Stimulated activated CD8-positive, alpha-beta memory T cell treated with anti-CD3 and anti-CD28 coated beads, Interleukin-12 subunit alpha, Interleukin-12 subunit beta, amount 100 ng/mL, for 1 hour (primary cell): ENCODE results near the gene TANGO6.

Experiments
- DNase-seq: peaks from one replicate; pipeline ENCODE4 v3.0.0-alpha.2; 2020; ENCODE audit warnings: low read depth

TANGO6 gene

DNA sequence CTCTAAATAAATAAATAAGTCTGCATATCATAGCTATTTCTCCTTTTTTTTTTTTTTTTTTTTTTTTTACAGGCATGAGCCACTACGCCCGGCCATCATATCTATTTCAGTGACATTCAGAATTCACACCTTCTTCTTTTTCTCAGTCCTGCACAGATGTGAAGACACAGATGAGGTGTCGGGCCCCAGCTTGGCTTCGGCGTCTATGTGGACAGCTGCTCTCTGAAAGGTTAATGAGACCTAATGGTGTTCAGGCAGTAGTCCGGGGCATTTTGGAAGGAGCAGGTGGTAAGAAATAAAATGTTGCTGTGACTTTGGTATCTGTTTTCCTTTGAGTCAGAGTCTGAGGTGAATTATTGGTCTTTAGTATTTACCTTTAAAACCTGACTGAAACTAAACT is 23.6 kb downstream of the TANGO6 start:
- DNase-seq, result no peak

DNA sequence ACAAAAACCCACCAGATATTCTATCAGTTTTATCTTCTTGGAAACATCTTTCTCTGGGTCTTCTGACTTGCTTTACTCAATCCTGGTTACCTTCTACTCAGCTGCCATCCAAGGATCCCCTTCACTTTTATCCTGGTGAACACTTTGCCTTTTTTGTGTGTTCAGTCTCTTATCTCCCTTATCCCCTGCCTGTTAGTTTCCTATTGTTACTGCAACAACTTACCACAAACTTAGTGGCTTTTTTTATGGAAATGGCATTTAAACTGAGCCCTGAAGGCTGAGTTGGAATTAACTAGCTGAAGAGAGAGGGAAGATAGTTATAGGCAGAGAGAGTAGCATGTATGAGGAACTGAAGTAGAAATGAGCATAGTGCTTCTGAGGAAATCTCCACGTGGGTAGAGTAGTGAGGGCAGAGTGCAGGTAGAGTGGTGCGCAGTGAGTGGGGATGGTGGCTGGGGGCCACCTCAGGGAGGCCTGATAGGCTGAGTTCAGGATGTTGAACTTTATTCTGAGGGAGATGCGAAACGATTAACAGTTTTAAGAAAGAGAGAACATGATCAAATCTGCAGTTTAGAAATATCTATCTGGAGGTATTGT is 26.3 kb downstream of the TANGO6 start:
- no peak for DNase-seq

DNA sequence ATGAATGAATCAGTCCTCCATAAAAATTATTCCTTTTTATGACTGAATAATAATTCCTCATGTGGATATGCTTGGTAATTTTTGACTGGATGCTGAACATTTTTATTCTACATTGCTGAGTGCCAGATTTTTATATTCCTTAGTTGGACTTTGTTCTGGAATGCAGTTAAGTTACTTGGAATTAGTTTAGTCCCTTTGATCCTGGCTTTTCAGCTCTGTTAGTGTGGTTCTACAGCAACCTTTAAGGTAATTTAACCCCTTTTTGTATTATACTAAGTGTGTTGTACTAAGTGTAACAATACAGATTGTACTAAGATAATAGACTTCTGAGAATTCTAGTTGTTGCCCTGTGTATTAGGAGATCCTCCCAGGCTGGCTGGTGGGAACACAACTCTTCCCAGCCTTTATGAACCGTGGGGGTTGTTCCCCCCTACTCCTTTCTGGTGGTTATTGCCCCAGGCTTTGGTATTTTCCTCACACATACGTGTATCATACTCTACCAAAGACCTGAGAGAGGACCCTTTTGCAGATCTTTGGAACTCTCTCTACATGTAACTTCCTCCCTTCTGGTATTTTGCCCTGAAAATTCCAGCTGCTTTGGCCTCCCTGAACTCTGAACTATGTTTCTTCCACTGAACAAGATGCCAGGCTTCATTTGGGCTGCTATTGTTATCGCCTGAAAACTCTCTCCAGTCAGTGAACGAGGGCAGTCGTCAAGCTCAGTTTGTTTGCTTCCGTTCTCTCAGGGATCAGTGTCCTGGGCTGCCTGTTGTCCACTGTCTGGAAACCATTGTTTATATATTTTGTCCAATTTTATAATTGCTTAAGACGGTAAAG is 30.5 kb downstream of the TANGO6 start:
- DNase-seq, result no peak

- no peak for DNase-seq
Measured at GRCh38 chr16:68875871-68876270, 32.5 kb downstream of the TANGO6 start.

DNA sequence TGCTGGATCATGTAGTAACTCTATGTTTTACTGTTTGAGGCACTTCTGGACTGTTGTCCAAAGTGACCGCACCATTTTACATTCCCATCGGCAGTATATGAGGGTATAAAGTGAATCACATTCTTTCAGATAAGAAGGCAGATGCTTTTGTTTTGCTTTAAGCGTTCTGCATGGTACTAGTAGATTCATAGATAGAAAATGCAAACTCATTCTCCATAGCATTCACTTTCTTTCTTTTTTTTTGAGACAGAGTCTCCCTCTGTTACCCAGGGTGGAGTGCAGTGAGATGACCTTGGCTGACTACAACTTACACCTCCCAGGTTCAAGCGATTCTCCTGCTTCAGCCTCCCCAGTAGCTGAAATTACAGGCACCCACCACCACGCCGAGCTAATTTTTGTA is 40.4 kb downstream of the TANGO6 start:
- DNase-seq, result no peak

DNA sequence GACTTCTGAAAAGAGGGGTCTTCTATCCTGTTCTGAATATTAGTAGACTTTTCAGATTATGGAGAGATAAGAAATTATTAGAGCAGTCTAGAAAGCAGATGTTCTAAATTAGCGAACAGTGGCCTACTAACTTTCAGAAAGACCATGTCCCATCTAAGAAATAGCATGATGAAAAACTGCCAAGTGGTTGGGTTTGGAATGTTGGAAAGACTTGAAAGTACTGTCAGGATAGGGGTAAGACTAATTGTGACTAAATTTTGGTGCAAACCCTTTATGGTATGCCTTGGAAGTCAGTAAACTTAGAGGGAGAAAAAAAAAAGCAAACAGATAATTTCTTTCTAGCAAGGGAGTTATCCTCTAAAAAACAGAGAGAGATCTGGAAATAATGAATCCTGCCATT is 41.1 kb downstream of the TANGO6 start:
- no peak for DNase-seq

DNA sequence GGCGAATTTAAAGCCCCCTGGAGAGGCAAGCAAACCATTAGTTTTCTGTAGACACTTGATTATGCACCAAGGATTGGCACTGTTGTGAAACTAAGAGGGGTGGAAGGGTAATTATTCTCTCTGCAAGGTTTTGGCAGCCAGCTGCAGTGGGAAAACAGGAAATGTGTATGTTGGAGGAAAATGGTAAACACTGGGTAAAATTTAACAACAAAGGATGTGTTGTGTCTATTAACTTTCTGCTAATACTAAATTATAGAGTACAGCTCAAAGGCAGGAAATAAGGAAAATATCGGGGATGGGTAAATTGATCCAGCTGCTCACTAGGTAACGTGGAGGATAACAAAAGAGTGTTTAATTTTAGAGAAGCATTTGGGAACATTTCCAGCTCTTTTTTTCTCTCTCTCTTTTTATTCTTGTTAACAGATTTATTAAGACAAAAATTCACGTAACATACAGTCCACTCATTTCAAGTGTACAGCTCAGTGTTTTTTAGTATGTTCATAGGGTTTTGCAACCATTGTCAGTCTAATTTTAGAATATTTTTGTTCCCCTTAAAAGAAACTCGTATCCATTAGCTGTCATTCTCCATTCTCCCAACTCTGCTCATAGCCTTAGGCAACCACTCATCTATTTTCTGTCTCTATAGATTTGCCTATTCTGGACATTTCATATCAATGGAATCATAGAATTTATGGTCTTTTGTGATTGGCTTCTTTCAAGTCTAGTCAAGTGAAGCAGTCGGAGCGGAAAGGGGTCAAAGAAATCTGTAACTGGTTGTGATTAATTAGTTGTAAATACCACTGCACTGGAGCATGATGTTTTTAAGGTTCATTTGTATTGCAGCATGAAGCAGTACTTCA is 41.8 kb downstream of the TANGO6 start:
- DNase-seq, result no peak

DNA sequence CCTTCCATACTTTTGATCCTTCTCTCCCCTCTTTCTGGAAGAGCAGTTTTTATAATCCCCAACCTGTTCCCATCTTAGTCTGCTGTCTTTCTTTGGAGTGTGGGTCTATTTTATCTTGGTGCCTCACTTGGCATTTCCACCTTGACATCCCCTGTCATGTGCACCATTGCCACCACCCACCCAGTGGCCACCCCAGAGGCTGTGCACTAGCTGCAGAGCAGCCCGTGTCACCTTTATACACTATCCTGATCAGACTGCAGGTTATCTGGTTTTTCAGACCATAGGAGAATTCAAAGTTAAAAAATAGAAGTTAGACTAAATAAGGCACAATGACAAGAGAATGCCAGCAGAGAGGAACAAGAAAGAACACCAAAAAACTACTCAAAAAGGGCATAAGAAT is 43.8 kb downstream of the TANGO6 start:
- no peak for DNase-seq

- DNase-seq, result no peak
Measured at GRCh38 chr16:68889508-68890150, 46.3 kb downstream of the TANGO6 start.

DNA sequence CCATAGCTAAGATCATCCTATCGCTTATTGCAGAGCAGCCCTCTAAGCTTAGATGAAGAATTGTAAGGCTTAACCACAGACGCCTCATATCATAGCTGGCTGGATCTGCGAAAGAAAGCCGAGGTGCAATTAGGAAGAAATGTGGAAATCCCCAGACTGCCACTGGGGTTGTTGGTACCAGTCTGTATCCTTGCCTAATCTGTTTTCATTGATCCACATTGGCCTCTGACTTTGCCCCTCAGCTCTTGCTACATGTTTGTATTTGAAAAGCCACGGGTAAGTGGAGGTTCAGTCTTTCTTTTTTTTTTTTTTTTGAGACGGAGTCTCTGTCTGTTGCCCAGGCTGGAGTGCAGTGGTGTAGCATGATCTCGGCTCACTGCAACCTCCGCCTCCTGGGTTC is 48.9 kb downstream of the TANGO6 start:
- no peak for DNase-seq

- DNase-seq, result no peak
Measured at GRCh38 chr16:68892898-68893297, 49.6 kb downstream of the TANGO6 start.

GRCh38 chr16:68893710-68894705 is 50.7 kb downstream of the TANGO6 start:
- DNase-seq, result no peak

- no peak for DNase-seq
Measured at GRCh38 chr16:68894714-68895113, 51.4 kb downstream of the TANGO6 start.

DNA sequence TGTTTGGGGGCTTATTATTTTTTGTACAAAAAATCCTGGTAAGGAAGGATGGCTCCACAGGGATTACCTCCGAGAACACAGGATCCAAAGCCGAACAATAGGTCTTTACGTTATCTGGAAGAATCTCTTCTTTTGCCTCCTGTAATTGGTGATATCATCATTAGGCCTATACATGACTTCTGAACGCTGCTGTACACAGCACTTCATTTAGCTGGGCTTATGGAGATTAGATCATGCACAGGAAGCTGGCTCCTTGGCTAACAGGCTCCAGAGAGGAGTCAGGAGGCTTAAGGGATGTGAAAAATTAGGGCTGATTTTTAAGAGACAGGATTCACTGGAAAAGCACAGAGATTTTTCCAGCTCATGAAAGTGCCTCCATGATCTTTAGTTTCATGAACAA is 54.7 kb downstream of the TANGO6 start:
- no peak for DNase-seq

DNA sequence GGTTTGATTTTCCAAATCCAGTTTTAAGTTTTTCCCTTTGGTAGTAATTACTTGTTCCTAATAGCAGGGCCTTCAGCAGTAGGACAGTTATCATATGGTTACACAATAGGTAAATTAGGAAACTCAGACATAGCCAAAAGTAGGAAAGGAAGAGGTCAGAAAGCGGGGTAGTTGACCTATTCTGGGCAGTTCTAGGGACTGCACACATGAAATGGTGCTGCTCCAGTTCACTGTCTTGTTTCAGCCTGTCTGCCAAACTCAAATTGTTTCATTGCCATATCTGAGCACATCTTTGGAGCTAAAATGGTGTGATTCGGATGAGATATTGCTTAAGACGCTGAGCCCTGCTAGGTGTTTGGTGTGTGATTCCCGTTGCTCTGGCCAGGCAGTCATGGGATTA is 56.7 kb downstream of the TANGO6 start:
- DNase-seq, result no peak

DNA sequence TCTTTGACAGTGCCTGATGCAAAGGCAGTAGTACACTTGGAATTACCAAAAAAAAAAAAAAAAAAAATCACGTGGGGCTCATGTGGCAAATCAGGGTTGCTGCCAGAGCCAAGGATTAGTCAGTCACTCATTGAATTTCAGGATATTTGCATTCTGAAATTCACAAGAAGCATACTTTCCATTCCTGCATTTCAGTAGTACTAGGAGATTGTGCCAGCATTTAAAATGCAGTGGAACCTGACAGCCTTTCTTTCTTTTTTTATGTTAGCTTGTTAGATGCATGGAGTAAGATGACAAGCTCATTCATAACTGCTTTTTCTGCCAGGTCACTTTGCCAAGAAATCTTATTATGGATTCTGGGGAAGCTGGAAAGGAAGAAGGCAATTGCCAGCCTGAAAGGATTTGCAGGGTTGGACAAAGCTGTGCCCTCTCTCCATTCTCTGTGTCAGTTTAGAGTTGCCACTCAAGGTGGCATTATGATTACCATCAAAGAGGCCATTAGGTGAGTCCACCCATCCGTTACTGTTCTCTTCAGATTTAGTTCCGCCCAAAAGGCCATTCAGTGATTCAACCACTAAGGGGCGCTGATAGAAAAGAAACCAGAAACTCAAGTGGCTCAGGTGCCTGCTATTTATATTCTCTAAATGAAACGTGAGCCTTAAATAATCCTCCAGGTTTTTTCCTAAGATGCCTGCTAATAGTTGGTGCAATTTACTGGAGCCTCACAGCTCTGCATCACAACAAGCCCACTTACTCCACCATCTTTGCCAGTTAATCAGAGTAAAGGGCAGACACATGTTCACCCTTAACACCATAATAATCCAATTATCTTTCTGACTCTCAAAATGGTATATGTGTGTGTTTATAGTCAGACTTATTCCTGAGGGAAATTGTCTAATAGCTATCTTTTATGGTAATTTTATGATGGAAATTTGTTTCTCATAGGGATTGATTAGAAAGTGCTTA is 59.0 kb downstream of the TANGO6 start:
- DNase-seq, result no peak

DNA sequence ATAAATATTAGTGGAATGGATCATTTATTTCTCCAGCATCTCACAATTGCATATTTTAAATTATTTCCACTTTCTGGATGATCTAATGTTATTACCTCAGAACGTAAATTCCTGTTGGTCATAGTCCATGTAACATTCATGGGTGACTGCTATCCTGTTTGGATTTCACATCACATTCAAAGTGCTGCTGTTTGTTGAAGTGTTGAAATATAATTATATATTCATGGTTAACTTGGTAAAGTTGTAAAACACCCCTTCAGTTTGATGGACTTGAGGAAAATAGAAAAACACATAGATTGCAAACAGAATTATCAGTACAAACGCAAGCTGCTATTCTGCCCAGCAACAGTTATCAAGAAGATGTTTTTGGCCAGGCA is 59.6 kb downstream of the TANGO6 start:
- no peak for DNase-seq

GRCh38 chr16:68907297-68907696 is 64.0 kb downstream of the TANGO6 start:
- DNase-seq, result no peak

GRCh38 chr16:68907781-68908181 is 64.5 kb downstream of the TANGO6 start:
- DNase-seq, result no peak
